ENCODE results near the gene PALMD. TPM values are rescaled to one million over a fixed set of nuclear protein-coding genes. Genes with fewer than 3 reads are reported as not detected.

PALMD gene
- polyA plus RNA-seq, 1 of the 3 experiments (the other 2 are of a cell fraction): 1.8 TPM

- ChIA-PET POLR2A (no interaction called here), CTCF (interaction anchor here (0.7 to 2.2 kb wide), 2 partner anchors 529 to 956 kb away, joined by 3 to 8 read pairs; no protein-coding TSS in a partner anchor)
- Histone ChIP-seq H3F3A (replicated peaks; ENCODE audit: insufficient read depth) (peaks cover 3% of the 10 kb centered on the region), H2AFZ (ENCODE audit: low read depth) (peak overlapping the region; percentile 22; the same call in 1 of the 2 replicates), H3K36me3 (replicated peaks in 1 of 2; ENCODE audit: control insufficient read depth in 1 of 2, insufficient read depth in 2 of 2, low read length in 1 of 2) (no peaks in the 10 kb centered on the region), H3K27me3 (ENCODE audit: insufficient read depth) (no peaks in the 10 kb centered on the region), H3K9me2 (no peaks in the 10 kb centered on the region), H3K9me3 (no peaks in the 10 kb centered on the region), H3K4me2 (no peak overlapping the region), H3K4me3 (ENCODE audit: low read depth in 2 of 2, low read length in 1 of 2) (no peak overlapping the region), H3K9ac (no peak overlapping the region), H4K20me1 (ENCODE audit: insufficient read depth) (no peaks in the 10 kb centered on the region), H3K4me1 (ENCODE audit: control insufficient read depth in 1 of 2, insufficient read depth in 2 of 2, low read depth in 1 of 2, low read length in 1 of 2) (no peaks in the 10 kb centered on the region; a peak in 3 of 4 replicates), H3K79me2 (ENCODE audit: insufficient read depth) (no peaks in the 10 kb centered on the region), H3K27ac (ENCODE audit: low read depth in 2 of 2, low read length in 1 of 2) (peak overlapping the region in 1 of 2 experiments; percentile 12; a peak in 1 of 4 replicates)
- no peak for DNase-seq
- no peak for TF ChIP-seq GABPA (IDR thresholded peaks at IDR 0.05; ENCODE audit: low read depth)
- TF ChIP-seq, protein P1, sequence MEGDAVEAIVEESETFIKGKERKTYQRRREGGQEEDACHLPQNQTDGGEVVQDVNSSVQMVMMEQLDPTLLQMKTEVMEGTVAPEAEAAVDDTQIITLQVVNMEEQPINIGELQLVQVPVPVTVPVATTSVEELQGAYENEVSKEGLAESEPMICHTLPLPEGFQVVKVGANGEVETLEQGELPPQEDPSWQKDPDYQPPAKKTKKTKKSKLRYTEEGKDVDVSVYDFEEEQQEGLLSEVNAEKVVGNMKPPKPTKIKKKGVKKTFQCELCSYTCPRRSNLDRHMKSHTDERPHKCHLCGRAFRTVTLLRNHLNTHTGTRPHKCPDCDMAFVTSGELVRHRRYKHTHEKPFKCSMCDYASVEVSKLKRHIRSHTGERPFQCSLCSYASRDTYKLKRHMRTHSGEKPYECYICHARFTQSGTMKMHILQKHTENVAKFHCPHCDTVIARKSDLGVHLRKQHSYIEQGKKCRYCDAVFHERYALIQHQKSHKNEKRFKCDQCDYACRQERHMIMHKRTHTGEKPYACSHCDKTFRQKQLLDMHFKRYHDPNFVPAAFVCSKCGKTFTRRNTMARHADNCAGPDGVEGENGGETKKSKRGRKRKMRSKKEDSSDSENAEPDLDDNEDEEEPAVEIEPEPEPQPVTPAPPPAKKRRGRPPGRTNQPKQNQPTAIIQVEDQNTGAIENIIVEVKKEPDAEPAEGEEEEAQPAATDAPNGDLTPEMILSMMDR (IDR thresholded peaks at IDR 0.05): no peak
- TF ChIP-seq CHD2 (IDR thresholded peaks at IDR 0.05; ENCODE audit: low read length, partially characterized antibody): no peak
- no peak for TF ChIP-seq REST (IDR thresholded peaks at IDR 0.05; ENCODE audit: low read depth, low read length)
- no peak for TF ChIP-seq RXRA (IDR thresholded peaks at IDR 0.05; ENCODE audit: borderline replicate concordance, low read depth)
- TF ChIP-seq TEAD4 (IDR thresholded peaks at IDR 0.05; ENCODE audit: borderline replicate concordance, insufficient read depth): no peak
- TF ChIP-seq FOXJ3 (CRISPR knock-in tag; IDR thresholded peaks at IDR 0.05): no peak
These were observed 59.5 kb downstream of the PALMD start for GRCh38 chr1:99705385-99705784.

DNA sequence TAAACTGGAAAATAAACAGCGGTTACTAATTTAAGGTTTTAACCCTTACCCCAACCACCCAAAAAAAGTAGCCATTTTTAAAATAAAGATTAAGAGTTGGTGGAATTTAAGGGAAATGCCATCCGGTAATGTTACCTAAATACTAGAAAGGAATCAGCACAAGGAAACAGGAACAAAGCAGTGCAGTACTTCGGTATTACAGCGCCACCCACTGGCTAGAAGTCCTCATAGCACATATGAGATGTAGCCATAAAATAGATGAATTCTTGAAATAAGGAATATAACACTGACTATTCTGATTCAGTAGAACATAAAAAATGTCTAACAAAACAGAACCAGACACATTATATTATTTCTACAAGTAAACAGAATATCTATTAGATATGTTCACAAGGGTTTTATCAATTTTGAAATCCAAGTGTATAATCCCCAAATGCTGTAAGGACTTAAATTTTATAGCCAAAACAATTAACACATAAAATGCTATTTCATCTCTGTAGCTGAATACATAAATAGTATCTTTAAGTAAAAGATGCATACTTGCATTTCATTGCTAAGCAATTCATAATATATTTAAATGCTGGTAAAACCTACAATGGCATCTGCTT lies 61.7 kb downstream of the PALMD start:
- H3K9me2 ChIP-seq: no peaks in the 10 kb centered on the region
- ChIA-PET POLR2A (no interaction called here), CTCF (interaction anchor here (0.6 to 2.3 kb wide), 26 partner anchors 10 to 1240 kb away, joined by 3 to 14 read pairs (median 4); no protein-coding TSS in a partner anchor)
- no peak overlapping the region for H3K4me3 ChIP-seq (ENCODE audit: low read depth in 2 of 2, low read length in 1 of 2)
- 31% methylated on average over 4 of the region's 4 CpGs for WGBS (ENCODE audit: low lambda C conversion rate)
- H3K79me2 ChIP-seq (ENCODE audit: insufficient read depth): no peaks in the 10 kb centered on the region
- no peaks in the 10 kb centered on the region; a peak in 3 of 4 replicates for H3K4me1 ChIP-seq (ENCODE audit: control insufficient read depth in 1 of 2, insufficient read depth in 2 of 2, low read depth in 1 of 2, low read length in 1 of 2)
- DNase-seq: peak; percentile 60
- no peak overlapping the region; the same call in 1 of the 2 replicates for H2AFZ ChIP-seq (ENCODE audit: low read depth)
- H3K4me2 ChIP-seq: no peak overlapping the region
- H3K9me3 ChIP-seq: no peaks in the 10 kb centered on the region
- H3K27me3 ChIP-seq (ENCODE audit: insufficient read depth): no peaks in the 10 kb centered on the region
- no peaks in the 10 kb centered on the region for H4K20me1 ChIP-seq (ENCODE audit: insufficient read depth)
- H3F3A ChIP-seq (replicated peaks; ENCODE audit: insufficient read depth): no peaks in the 10 kb centered on the region
- no peak overlapping the region for H3K9ac ChIP-seq
- no peaks in the 10 kb centered on the region for H3K36me3 ChIP-seq (replicated peaks in 1 of 2; ENCODE audit: control insufficient read depth in 1 of 2, insufficient read depth in 2 of 2, low read length in 1 of 2)
- H3K27ac ChIP-seq (ENCODE audit: low read depth in 2 of 2, low read length in 1 of 2): no peak overlapping the region
- TF ChIP-seq, protein P2, sequence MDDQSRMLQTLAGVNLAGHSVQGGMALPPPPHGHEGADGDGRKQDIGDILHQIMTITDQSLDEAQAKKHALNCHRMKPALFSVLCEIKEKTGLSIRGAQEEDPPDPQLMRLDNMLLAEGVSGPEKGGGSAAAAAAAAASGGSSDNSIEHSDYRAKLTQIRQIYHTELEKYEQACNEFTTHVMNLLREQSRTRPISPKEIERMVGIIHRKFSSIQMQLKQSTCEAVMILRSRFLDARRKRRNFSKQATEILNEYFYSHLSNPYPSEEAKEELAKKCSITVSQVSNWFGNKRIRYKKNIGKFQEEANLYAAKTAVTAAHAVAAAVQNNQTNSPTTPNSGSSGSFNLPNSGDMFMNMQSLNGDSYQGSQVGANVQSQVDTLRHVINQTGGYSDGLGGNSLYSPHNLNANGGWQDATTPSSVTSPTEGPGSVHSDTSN (IDR thresholded peaks at IDR 0.05): no peak
- TF ChIP-seq NRF1 (IDR thresholded peaks at IDR 0.05; ENCODE audit: low read depth, low read length) (no peak), REST (IDR thresholded peaks at IDR 0.05; ENCODE audit: low read depth, low read length) (no peak), RAD21 (IDR thresholded peaks at IDR 0.05; ENCODE audit: low read length) (peak; percentile 100), USF1 (IDR thresholded peaks at IDR 0.05; ENCODE audit: borderline replicate concordance, low read depth) (no peak), RXRA (IDR thresholded peaks at IDR 0.05; ENCODE audit: borderline replicate concordance, low read depth) (no peak), RFX5 (IDR thresholded peaks at IDR 0.05; ENCODE audit: low read length) (peak; percentile 31; the same call in 1 of the 2 replicates), EP300 (IDR thresholded peaks at IDR 0.05; ENCODE audit: borderline replicate concordance in 1 of 2, low read depth in 1 of 2, low read length in 1 of 2) (no peak), JUND (IDR thresholded peaks at IDR 0.05) (no peak), YY1 (IDR thresholded peaks at IDR 0.05; ENCODE audit: low read depth) (no peak), FOXJ3 (CRISPR knock-in tag; IDR thresholded peaks at IDR 0.05) (no peak), GABPA (IDR thresholded peaks at IDR 0.05; ENCODE audit: low read depth) (no peak)
